ENCODE measurements around the gene FUT9. TPM values are rescaled to one million over a fixed set of nuclear protein-coding genes. Genes with fewer than 3 reads are reported as not detected.

The FUT9 gene
- total and polyA plus RNA-seq, 2 donors (not counting 1 experiment from before 2014, with no cell fraction given) = not detected

DNA sequence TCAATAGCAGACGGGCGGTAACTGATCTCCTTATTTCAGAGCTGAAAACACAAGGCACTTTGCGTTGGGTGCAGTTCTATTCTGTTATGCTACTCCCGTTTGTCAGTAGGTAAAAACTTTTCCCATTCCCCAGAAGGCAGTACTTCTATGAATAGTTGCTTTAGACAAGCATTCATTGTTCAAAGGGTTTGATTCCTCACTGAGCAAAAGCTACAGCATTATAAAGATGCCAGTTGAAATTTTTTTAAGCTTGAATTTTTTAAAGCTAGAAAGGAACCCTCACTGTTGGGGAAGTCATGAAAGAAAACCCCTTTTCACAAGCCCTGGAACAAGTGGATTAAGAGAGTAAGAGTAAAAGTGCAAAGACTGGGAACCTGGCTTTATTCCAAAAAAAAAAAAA is 42.3 kb downstream of the FUT9 start:
- H3K9ac ChIP-seq (ENCODE audit: insufficient read depth, low read length) = no peak overlapping the region
- no peaks in the 10 kb centered on the region for H3K4me1 ChIP-seq (ENCODE audit: control insufficient read depth, extremely low read depth, insufficient read depth, low read length)
- no peak overlapping the region for H3K27ac ChIP-seq (ENCODE audit: insufficient read depth, low read length)
- DNase-seq (ENCODE audit: low read depth in 2 of 2) = no peak
- H3K79me2 ChIP-seq (ENCODE audit: control insufficient read depth, insufficient read depth, low read length) = no peaks in the 10 kb centered on the region
- no peaks in the 10 kb centered on the region for H3K27me3 ChIP-seq (ENCODE audit: control insufficient read depth, insufficient read depth, low read length)
- no peak for TF ChIP-seq EZH2 (IDR thresholded peaks at IDR 0.05; ENCODE audit: low read length, missing control alignments)
- TF ChIP-seq, protein P1, sequence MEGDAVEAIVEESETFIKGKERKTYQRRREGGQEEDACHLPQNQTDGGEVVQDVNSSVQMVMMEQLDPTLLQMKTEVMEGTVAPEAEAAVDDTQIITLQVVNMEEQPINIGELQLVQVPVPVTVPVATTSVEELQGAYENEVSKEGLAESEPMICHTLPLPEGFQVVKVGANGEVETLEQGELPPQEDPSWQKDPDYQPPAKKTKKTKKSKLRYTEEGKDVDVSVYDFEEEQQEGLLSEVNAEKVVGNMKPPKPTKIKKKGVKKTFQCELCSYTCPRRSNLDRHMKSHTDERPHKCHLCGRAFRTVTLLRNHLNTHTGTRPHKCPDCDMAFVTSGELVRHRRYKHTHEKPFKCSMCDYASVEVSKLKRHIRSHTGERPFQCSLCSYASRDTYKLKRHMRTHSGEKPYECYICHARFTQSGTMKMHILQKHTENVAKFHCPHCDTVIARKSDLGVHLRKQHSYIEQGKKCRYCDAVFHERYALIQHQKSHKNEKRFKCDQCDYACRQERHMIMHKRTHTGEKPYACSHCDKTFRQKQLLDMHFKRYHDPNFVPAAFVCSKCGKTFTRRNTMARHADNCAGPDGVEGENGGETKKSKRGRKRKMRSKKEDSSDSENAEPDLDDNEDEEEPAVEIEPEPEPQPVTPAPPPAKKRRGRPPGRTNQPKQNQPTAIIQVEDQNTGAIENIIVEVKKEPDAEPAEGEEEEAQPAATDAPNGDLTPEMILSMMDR (conservative IDR thresholded peaks at IDR 0.05 in 1 of 2, IDR thresholded peaks at IDR 0.05 in 1 of 2; ENCODE audit: low read depth in 1 of 2, low read length in 2 of 2) = no peak
- H3K36me3 ChIP-seq (ENCODE audit: control insufficient read depth, insufficient read depth, low read length) = no peaks in the 10 kb centered on the region
- H2AFZ ChIP-seq (ENCODE audit: low read length) = no peak overlapping the region
- H4K20me1 ChIP-seq (ENCODE audit: control insufficient read depth, extremely low read depth, insufficient read depth, low read length) = no peaks in the 10 kb centered on the region
- no peak overlapping the region for H3K4me2 ChIP-seq (ENCODE audit: extremely low read depth, insufficient read depth, low read length)
- H3K4me3 ChIP-seq (replicated peaks in 1 of 4; ENCODE audit: control extremely low read depth in 1 of 4, insufficient read depth in 1 of 4, low read depth in 3 of 4, low read length in 4 of 4) = no peak overlapping the region
- no peaks in the 10 kb centered on the region for H3K9me3 ChIP-seq (ENCODE audit: control insufficient read depth, insufficient read depth, low read depth, low read length)

DNA sequence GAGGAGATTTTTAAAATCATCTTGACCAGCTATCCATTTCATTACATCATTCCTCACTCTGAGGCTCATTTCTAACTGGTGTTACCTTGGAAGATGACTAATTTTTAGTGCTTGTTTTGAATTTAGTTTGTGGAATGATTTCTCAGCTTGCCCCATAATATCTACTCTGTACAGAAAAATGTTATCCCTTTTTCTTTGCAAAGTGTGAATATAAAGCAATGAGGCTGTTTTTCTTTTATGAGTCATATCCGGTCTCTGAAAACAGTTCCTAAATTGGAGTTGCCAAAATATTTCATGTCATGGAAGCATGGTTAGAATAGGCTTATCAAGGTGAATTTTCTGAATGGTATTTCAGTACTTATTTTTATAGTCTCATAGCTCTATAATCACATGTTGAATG is 43.8 kb downstream of the FUT9 start:
- no peaks in the 10 kb centered on the region for H3K79me2 ChIP-seq (ENCODE audit: control insufficient read depth, insufficient read depth, low read length)
- H3K27me3 ChIP-seq (ENCODE audit: control insufficient read depth, insufficient read depth, low read length) = no peaks in the 10 kb centered on the region
- no peak overlapping the region for H3K4me2 ChIP-seq (ENCODE audit: extremely low read depth, insufficient read depth, low read length)
- DNase-seq (ENCODE audit: low read depth in 2 of 2) = peak in 1 of 2 donors; percentile 83
- TF ChIP-seq EZH2 (IDR thresholded peaks at IDR 0.05; ENCODE audit: low read length, missing control alignments) = no peak
- TF ChIP-seq, protein P1 (conservative IDR thresholded peaks at IDR 0.05 in 1 of 2, IDR thresholded peaks at IDR 0.05 in 1 of 2; ENCODE audit: low read depth in 1 of 2, low read length in 2 of 2) = no peak
- no peaks in the 10 kb centered on the region for H3K4me1 ChIP-seq (ENCODE audit: control insufficient read depth, extremely low read depth, insufficient read depth, low read length)
- no peak overlapping the region for H3K9ac ChIP-seq (ENCODE audit: insufficient read depth, low read length)
- no peaks in the 10 kb centered on the region for H4K20me1 ChIP-seq (ENCODE audit: control insufficient read depth, extremely low read depth, insufficient read depth, low read length)
- H3K27ac ChIP-seq (ENCODE audit: insufficient read depth, low read length) = no peak overlapping the region
- no peaks in the 10 kb centered on the region for H3K9me3 ChIP-seq (ENCODE audit: control insufficient read depth, insufficient read depth, low read depth, low read length)
- H3K36me3 ChIP-seq (ENCODE audit: control insufficient read depth, insufficient read depth, low read length) = no peaks in the 10 kb centered on the region
- H2AFZ ChIP-seq (ENCODE audit: low read length) = no peak overlapping the region
- no peak overlapping the region for H3K4me3 ChIP-seq (replicated peaks in 1 of 4; ENCODE audit: control extremely low read depth in 1 of 4, insufficient read depth in 1 of 4, low read depth in 3 of 4, low read length in 4 of 4)

DNA sequence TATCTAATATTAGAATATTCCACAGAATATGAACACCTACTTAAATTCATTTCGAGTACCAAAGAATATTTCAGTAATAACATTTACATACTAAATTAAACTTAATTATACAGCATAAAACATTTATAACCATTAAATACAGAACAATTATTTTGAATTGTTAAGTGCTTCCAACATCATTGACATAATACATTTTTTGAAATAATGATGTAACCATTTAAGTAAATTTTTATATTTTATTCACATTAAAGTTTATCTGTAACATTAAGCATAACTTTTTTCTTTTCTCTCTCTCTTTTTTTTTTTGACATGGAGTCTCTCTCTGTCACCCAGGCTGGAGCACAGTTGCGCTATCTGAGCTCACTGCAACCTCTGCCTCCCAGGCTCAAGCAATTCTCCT is 44.5 kb downstream of the FUT9 start:
- Histone ChIP-seq H3K4me2 (ENCODE audit: extremely low read depth, insufficient read depth, low read length) (no peak overlapping the region), H3K27me3 (ENCODE audit: control insufficient read depth, insufficient read depth, low read length) (no peaks in the 10 kb centered on the region), H3K4me3 (replicated peaks in 1 of 4; ENCODE audit: control extremely low read depth in 1 of 4, insufficient read depth in 1 of 4, low read depth in 3 of 4, low read length in 4 of 4) (no peak overlapping the region), H3K79me2 (ENCODE audit: control insufficient read depth, insufficient read depth, low read length) (no peaks in the 10 kb centered on the region), H3K9ac (ENCODE audit: insufficient read depth, low read length) (no peak overlapping the region), H3K36me3 (ENCODE audit: control insufficient read depth, insufficient read depth, low read length) (no peaks in the 10 kb centered on the region), H2AFZ (ENCODE audit: low read length) (no peak overlapping the region), H3K4me1 (ENCODE audit: control insufficient read depth, extremely low read depth, insufficient read depth, low read length) (no peaks in the 10 kb centered on the region), H3K9me3 (ENCODE audit: control insufficient read depth, insufficient read depth, low read depth, low read length) (no peaks in the 10 kb centered on the region), H3K27ac (ENCODE audit: insufficient read depth, low read length) (no peak overlapping the region), H4K20me1 (ENCODE audit: control insufficient read depth, extremely low read depth, insufficient read depth, low read length) (no peaks in the 10 kb centered on the region)
- TF ChIP-seq EZH2 (IDR thresholded peaks at IDR 0.05; ENCODE audit: low read length, missing control alignments) = no peak
- TF ChIP-seq, protein P1 (conservative IDR thresholded peaks at IDR 0.05 in 1 of 2, IDR thresholded peaks at IDR 0.05 in 1 of 2; ENCODE audit: low read depth in 1 of 2, low read length in 2 of 2) = no peak
- no peak for DNase-seq (ENCODE audit: low read depth in 2 of 2)
